Measurements from ENCODE around the gene ALX4. TPM values are rescaled to one million over a fixed set of nuclear protein-coding genes. Genes with fewer than 3 reads are reported as not detected.

Gene ALX4
- polyA plus RNA-seq, 2 of the 4 experiments (the other 2 are of a cell fraction): 1.00 to 5.6 TPM

GRCh38 chr11:44356351-44356750 is 46.4 kb upstream of the ALX4 start:
- no peak for TF ChIP-seq KDM5A (IDR thresholded peaks at IDR 0.05)
- Histone ChIP-seq H3K9me3 (no peaks in the 10 kb centered on the region), H3K27ac (no peak overlapping the region), H3K4me1 (no peaks in the 10 kb centered on the region), H3K4me2 (no peak overlapping the region), H3K4me3 (no peak overlapping the region)
- DNase-seq (ENCODE audit: low read depth in 1 of 2, low spot score in 1 of 2) (no peak), ATAC-seq (no peak), FAIRE-seq (no peak)
- 65% methylated on average over 2 of the region's 5 CpGs for WGBS (ENCODE audit: missing lambda C conversion rate)
- ChIA-PET POLR2A (no interaction called here), CTCF (interaction anchor here (0.9 kb wide), 1 partner anchor 9 kb away, joined by 3 read pairs; no protein-coding TSS in a partner anchor)

- ATAC-seq (peak in 1 of 2 experiments; percentile 65; a peak in 2 of 6 replicates), FAIRE-seq (no peak), DNase-seq (ENCODE audit: low read depth in 1 of 2, low spot score in 1 of 2) (peak; percentile 11 to 23)
- ChIA-PET CTCF (interaction anchor here (0.6 to 2.2 kb wide), 4 partner anchors 11 to 516 kb away, joined by 3 to 7 read pairs (median 4); no protein-coding TSS in a partner anchor), POLR2A (no interaction called here)
- Histone ChIP-seq H3K9me3 (no peaks in the 10 kb centered on the region), H3K4me3 (no peak overlapping the region), H3K27ac (no peak overlapping the region), H3K4me2 (no peak overlapping the region), H3K4me1 (no peaks in the 10 kb centered on the region)
- WGBS (ENCODE audit: missing lambda C conversion rate): 44% methylated on average over 7 of the region's 7 CpGs
- TF ChIP-seq RAD21 (conservative IDR thresholded peaks at IDR 0.05 in 1 of 2, IDR thresholded peaks at IDR 0.05 in 1 of 2) (peak; percentile 22 to 31; a peak in 2 of 5 replicates), HES2 (IDR thresholded peaks at IDR 0.05) (no peak), NPAS2 (CRISPR knock-in tag; IDR thresholded peaks at IDR 0.05; ENCODE audit: borderline replicate concordance) (no peak), RCOR1 (IDR thresholded peaks at IDR 0.05; ENCODE audit: low read depth, low read length) (no peak), HEYL (CRISPR knock-in tag; IDR thresholded peaks at IDR 0.05) (no peak), HOXB5 (CRISPR knock-in tag; IDR thresholded peaks at IDR 0.05) (no peak), CTCF (IDR thresholded peaks at IDR 0.05) (peak; percentile 38; the same call in 2 of the 3 replicates), EHMT2 (IDR thresholded peaks at IDR 0.05; ENCODE audit: low read depth) (no peak), POLR2A (IDR thresholded peaks at IDR 0.05; ENCODE audit: low read length) (no peak), SMC3 (IDR thresholded peaks at IDR 0.05) (0 out of 3 replicates have a peak, but pooled peaks have one; percentile 28), HDAC2 (IDR thresholded peaks at IDR 0.05) (no peak), HMGXB4 (CRISPR knock-in tag; IDR thresholded peaks at IDR 0.05; ENCODE audit: borderline replicate concordance) (no peak)
These were observed 42.1 kb upstream of the ALX4 start for GRCh38 chr11:44351898-44352498.

GRCh38 chr11:44351006-44351660 is 41.2 kb upstream of the ALX4 start:
- H3K27ac ChIP-seq: no peak overlapping the region
- CTCF ChIA-PET: interaction anchor here (1.8 to 2.4 kb wide), 3 partner anchors 9 to 18 kb away, joined by 4 to 9 read pairs (median 7); no protein-coding TSS in a partner anchor
- no peak for ATAC-seq
- no peak for DNase-seq (ENCODE audit: low read depth in 1 of 2, low spot score in 1 of 2)
- no peaks in the 10 kb centered on the region for H3K4me1 ChIP-seq
- FAIRE-seq: no peak
- TF ChIP-seq FOXS1 (CRISPR knock-in tag; IDR thresholded peaks at IDR 0.05) (no peak), SREBF2 (IDR thresholded peaks at IDR 0.05) (no peak), PHF8 (IDR thresholded peaks at IDR 0.05; ENCODE audit: borderline replicate concordance, low read depth) (no peak), JUNB (IDR thresholded peaks at IDR 0.05) (no peak), MAZ (IDR thresholded peaks at IDR 0.05; ENCODE audit: borderline replicate concordance, low read depth, low read length) (no peak), EHF (CRISPR knock-in tag; IDR thresholded peaks at IDR 0.05) (no peak), NFE2L2 (conservative IDR thresholded peaks at IDR 0.05; ENCODE audit: low read length) (no peak), CBX8 (IDR thresholded peaks at IDR 0.05) (no peak)
- no peak overlapping the region for H3K4me3 ChIP-seq
- H3K9me3 ChIP-seq: no peaks in the 10 kb centered on the region
- no peak overlapping the region for H3K4me2 ChIP-seq
- WGBS (ENCODE audit: missing lambda C conversion rate): 71% methylated on average over 9 of the region's 9 CpGs
- POLR2A ChIA-PET: no interaction called here

Measured in A549 (cell line).